ENCODE measurements around the gene AARS2.

- TF ChIP-seq CTCF (IDR thresholded peaks at IDR 0.05) (no peak), ZFX (IDR thresholded peaks at IDR 0.05; ENCODE audit: borderline replicate concordance) (no peak)
Measured at GRCh38 chr6:44276667-44277640, 36.2 kb downstream of the AARS2 start.

Measured in 22Rv1 (cell line).